Activated CD8-positive, alpha-beta memory T cell treated with anti-CD3 and anti-CD28 coated beads, Interleukin-2, amount 50 U/mL, for 48 hours (primary cell): ENCODE measurements around the gene FHL5.
"Not testable (repeated sequence)": the region's sequence is repeated elsewhere in the genome, so short reads cannot be mapped to it uniquely, and the experiment has no call there.

Experiments used
- DNase-seq: peaks from one replicate; pipeline ENCODE4 v3.0.0-alpha.2; 2020

Gene FHL5, protein sequence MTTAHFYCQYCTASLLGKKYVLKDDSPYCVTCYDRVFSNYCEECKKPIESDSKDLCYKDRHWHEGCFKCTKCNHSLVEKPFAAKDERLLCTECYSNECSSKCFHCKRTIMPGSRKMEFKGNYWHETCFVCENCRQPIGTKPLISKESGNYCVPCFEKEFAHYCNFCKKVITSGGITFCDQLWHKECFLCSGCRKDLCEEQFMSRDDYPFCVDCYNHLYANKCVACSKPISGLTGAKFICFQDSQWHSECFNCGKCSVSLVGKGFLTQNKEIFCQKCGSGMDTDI

GRCh38 chr6:96562886-96563285, at the start of gene FHL5:
Gene FHL5, plus strand, starts transcription at chr6:96563128. Its CDS starts 40,486 bp downstream, at chr6:96603614.
- DNase-seq, result no peak

- no peak for DNase-seq
These were observed 42.5 kb upstream of the FHL5 start for GRCh38 chr6:96520171-96521115.

DNA sequence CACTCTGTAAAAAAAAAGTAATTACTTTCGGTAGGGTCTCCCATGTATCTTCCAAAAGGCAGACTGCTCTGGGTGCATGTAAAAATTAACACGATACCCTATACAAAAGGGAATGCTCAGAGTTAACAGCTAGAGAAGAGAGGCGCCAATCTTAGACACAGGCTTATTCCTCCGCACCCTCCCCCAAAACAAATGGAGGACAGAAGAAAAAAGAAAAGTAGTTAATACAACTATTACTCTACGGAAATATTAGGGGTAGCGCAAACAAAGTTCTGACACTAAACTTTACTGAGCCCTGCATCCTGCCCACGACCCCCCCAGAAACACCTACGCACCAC, 41.7 kb upstream of the FHL5 start:
- no peak for DNase-seq

- peak; percentile 94 for DNase-seq
These were observed 41.1 kb upstream of the FHL5 start, which contains the start of gene UFL1 for GRCh38 chr6:96521644-96522464. Gene UFL1, plus strand, starts transcription at chr6:96521806. Its CDS starts 68 bp downstream, at chr6:96521874.

DNA sequence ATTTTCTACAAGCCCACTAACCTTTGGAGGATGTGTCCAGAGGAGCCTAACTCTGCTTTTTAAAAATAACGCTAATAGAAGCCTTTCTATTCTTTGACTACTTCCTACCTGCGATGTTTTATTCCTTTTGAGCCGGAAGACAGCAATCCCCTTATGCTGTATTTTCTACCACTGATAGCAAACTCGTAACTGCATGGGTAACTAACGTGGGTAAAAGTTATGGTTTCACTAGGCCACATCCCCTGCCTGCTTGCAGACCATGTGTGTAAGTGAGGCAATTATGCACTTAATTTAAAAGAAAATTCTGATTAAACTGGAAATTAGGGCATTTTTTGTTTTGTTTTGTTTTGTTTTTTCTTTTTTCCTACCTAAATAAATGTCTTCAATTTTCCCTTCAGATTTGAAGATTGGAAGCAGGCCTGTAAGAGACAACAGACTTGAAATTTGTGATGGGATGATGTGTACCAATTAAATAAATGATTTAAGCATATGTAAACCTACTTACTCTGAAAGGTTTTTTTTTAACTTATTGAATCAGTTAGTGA, 40.4 kb upstream of the FHL5 start:
- no peak for DNase-seq

DNA sequence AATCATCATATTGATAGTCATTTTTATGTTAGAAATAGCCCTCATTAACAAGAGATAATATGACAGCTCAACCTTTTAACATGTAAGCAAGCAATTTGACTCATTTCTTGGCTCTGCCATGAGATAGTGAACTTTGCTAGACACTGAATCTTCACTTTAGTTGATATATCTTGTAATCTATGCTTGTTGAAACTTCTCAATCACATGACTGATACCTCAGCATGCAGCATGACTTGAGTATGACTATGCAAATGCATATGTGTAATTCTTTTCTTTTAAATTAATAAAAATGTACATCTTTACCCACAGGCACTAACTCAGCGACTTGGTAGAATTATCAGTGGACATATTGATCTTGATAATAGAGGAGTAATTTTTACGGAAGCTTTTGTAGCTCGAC, 34.7 kb upstream of the FHL5 start:
- no peak for DNase-seq

DNA sequence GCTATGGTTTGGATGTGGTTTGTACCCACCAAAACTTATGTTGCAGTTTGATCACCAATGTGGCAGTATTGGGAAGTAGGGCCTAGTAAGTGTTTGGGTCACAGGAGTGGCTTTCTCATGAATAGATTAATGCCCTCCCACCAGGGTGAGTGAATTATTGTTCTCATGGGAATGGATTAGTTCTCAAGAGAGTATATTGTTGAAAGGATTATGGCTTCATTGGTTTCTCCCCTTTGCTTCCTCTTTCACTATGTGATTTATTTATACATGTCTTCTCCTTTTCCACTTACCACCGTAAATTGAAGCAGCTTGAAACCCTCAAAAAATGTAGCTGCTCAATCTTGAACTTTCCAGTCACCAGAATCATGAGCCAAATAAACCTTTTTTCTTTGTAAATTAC, 30.5 kb upstream of the FHL5 start:
- DNase-seq, result no peak

DNA sequence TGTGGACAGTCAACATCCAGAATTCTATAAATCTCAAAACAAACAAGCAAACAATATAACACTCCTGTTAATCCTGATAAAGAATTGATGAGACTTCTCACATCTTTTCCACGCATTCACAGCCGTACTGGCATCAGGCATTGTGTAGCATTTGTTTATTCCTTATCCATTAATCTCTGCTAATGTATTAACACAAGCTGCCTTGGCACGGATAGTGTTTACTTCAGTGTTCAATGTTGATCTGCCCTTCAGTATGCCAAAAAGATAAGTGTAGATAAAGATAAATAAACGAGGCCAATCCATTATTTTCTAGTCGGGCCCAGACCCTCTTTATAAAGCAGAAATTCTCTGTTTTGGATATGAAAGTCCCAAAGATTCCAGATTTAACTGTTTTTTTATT, 25.2 kb upstream of the FHL5 start:
- DNase-seq, result no peak

DNA sequence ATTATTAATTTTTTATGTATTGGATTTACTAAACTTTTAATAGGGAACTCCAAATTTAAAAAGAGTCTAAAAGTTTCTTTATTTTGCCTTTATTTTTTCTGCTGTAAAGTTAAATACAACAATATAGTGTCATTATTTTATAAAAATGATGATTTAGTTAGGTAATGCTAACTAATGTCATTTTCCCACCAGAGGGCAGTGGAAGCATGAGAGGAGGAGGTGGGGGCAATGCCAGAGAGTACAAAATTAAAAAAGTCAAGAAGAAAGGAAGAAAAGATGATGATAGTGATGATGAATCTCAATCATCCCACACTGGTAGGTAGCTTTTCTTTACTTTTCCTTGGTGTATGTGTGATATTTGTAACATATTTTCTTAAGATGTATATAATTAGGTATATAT, 20.2 kb upstream of the FHL5 start:
- DNase-seq, result no peak

GRCh38 chr6:96545882-96546281, 17.0 kb upstream of the FHL5 start:
- DNase-seq, result no peak

GRCh38 chr6:96547654-96548053, 15.3 kb upstream of the FHL5 start:
- DNase-seq, result no peak

DNA sequence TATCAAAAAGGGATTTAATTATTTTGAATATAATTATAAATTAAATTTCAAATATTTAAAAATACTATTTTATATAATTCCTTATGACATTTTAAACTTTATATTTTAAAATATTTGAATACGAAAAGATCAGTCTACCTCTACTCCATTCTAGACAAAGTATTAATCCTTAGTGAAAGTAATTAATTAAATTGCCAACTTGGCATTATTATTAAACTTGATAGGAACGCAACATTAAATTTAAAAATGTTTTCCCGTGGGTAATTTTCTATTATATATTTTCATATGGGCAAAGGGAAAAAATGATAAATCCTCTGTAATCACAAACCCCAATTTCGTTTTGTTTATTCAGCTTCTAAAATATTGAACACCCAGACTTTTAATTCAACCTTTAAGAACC, 8.4 kb upstream of the FHL5 start:
- no peak for DNase-seq

- not testable (repeated sequence) for DNase-seq
These were observed 3.2 kb upstream of the FHL5 start for GRCh38 chr6:96559740-96560139.

- no peak for DNase-seq
These were observed 925 bp downstream of the FHL5 start for GRCh38 chr6:96563853-96564252.

GRCh38 chr6:96570053-96570452, 7.1 kb downstream of the FHL5 start:
- DNase-seq, result no peak

DNA sequence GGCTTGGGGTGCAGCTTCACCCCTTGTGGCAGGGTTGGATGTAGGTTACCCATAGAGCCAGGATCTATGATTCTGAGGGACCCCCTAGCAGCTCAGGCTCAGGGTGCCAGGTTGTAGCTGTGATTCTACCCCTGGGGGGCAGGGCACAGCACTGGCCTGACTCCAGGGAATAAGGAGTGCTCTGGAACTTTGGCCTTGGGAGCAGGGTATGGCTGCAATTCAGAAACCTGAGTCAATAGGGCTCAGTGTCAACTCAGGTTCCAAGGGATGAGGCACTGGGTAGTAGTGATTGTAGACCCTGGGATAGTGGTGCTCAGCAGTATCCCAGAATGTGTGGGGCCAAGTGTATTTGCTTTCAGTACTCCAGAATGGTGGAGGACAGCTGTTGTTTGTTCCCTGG, 8.6 kb downstream of the FHL5 start:
- DNase-seq, result no peak

- DNase-seq, result no peak
These were observed 12.4 kb downstream of the FHL5 start for GRCh38 chr6:96575359-96575758.

- DNase-seq, result no peak
These were observed 13.3 kb downstream of the FHL5 start for GRCh38 chr6:96576221-96576620.

- no peak for DNase-seq
These were observed 19.1 kb downstream of the FHL5 start for GRCh38 chr6:96582021-96582420.

DNA sequence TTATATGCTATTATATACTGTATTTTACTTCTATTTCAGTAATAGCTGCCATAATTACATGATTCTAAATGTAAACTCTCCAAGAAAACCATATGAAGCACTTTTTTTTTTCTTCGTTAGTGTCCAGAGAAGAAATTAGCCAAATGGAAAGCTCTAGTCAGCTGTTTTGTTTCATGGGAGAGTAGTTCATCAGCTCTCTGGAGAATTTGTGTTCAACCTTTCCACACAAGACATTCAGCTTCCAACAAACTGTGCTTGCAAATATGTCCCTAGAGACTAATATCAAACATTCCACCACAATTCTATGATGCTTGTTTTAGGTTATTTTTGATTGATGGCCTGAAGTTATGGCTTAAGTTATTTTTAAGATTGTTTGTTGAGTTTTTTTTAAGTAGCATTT, 19.5 kb downstream of the FHL5 start:
- DNase-seq, result no peak

- no peak for DNase-seq
These were observed 41.5 kb downstream of the FHL5 start for GRCh38 chr6:96604420-96604819.

DNA sequence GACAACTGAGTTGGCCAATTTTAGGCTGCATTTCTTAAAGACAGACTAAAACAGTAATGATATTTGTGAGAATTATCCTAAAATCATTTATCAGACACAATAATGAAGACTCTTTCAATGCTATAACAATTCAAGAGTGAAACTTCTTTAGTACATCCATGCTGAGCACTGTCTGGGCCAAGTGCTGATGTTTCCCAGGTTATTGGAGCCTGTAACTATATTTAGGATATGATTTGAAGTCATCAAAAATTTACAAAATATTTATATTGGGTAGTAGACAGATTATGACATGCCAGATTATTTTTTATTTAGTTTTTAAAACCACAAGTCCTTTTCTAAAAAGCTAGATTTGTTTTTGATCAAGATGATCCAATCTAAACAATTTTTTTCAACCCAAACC, 45.1 kb downstream of the FHL5 start:
- DNase-seq, result no peak

GRCh38 chr6:96610019-96610418, 47.1 kb downstream of the FHL5 start:
- DNase-seq, result no peak
